WERI-Rb-1 (cell line): ENCODE measurements around the gene IL11.
A peak's percentile ranks its signal among the peaks of the same experiment; 100 is the strongest.
"Not testable (repeated sequence)": the region's sequence is repeated elsewhere in the genome, so short reads cannot be mapped to it uniquely, and the experiment has no call there.

Experiments
- DNase-seq: peaks from one replicate; pipeline ENCODE4 v3.0.0-alpha.2; 2020
- H3K27ac ChIP-seq: fragments of 250-450 bp; sonication (Bioruptor Pico); 2 replicates; pipeline ENCODE4 v1.5.1; 2020; ENCODE audit warnings: mild to moderate bottlenecking, moderate library complexity
- H3K27me3 ChIP-seq: fragments of 250-450 bp; sonication (Bioruptor Pico); 2 replicates; pipeline ENCODE4 v1.5.1; 2021; ENCODE audit warnings: mild to moderate bottlenecking, low read depth, moderate library complexity; ENCODE audit not compliant: insufficient read depth, severe bottlenecking
- H3K36me3 ChIP-seq: fragments of 250-450 bp; sonication (Bioruptor Pico); 2 replicates; pipeline ENCODE4 v1.5.1; 2020; ENCODE audit warnings: mild to moderate bottlenecking, moderate library complexity
- H3K4me3 ChIP-seq: 2 replicates; pipeline ENCODE4 v1.5.1; 2011; ENCODE audit warnings: low read depth, mild to moderate bottlenecking, control low read depth, low read length
- H3K9me3 ChIP-seq: fragments of 250-450 bp; sonication (Bioruptor Pico); 2 replicates; pipeline ENCODE4 v1.5.1; 2021; ENCODE audit warnings: mild to moderate bottlenecking, moderate library complexity; ENCODE audit not compliant: severe bottlenecking
- CTCF ChIP-seq: IDR thresholded peaks from 2 replicates; pipeline ENCODE4 v1.5.1; 2011; ENCODE audit warnings: low read depth, mild to moderate bottlenecking, control low read depth, inconsistent platforms, low read length

IL11 gene

GRCh38 chr19:55339889-55340783 lies 30.1 kb downstream of the IL11 start:
- DNase-seq = peak; percentile 37
- no peaks in the 10 kb centered on the region for H3K9me3 ChIP-seq
- H3K4me3 ChIP-seq = peak overlapping the region; percentile 93
- H3K36me3 ChIP-seq = peaks cover 33% of the 10 kb centered on the region
- TF ChIP-seq CTCF = no peak
- peak overlapping the region; percentile 89 for H3K27ac ChIP-seq
- H3K27me3 ChIP-seq = no peaks in the 10 kb centered on the region

GRCh38 chr19:55339105-55339888 lies 31.0 kb downstream of the IL11 start, which contains the start of gene KMT5C:
TSS of gene KMT5C (plus strand) at chr19:55339876. CDS start at chr19:55341937, 2,061 bp downstream.
- Histone ChIP-seq H3K4me3 (peak within 1 kb of the TSS; percentile 93), H3K36me3 (peaks cover 25% of the 10 kb centered on the region), H3K9me3 (no peaks in the 10 kb centered on the region), H3K27me3 (no peaks in the 10 kb centered on the region), H3K27ac (peak within 1 kb of the TSS; percentile 95)
- no peak for TF ChIP-seq CTCF
- peak; percentile 100 for DNase-seq

GRCh38 chr19:55336101-55336500 lies 34.2 kb downstream of the IL11 start:
- Histone ChIP-seq H3K27ac (no peak overlapping the region), H3K36me3 (no peaks in the 10 kb centered on the region), H3K4me3 (no peak overlapping the region), H3K9me3 (no peaks in the 10 kb centered on the region), H3K27me3 (no peaks in the 10 kb centered on the region)
- no peak for TF ChIP-seq CTCF
- no peak for DNase-seq

- no peak for DNase-seq
- Histone ChIP-seq H3K9me3 (no peaks in the 10 kb centered on the region), H3K27ac (no peak overlapping the region), H3K36me3 (no peaks in the 10 kb centered on the region), H3K27me3 (no peaks in the 10 kb centered on the region), H3K4me3 (no peak overlapping the region)
- no peak for TF ChIP-seq CTCF
These were observed 36.4 kb downstream of the IL11 start for GRCh38 chr19:55333870-55334269.

- not testable (repeated sequence) for H3K36me3 ChIP-seq, H3K4me3 ChIP-seq, H3K27me3 ChIP-seq, DNase-seq, H3K9me3 ChIP-seq, H3K27ac ChIP-seq
These were observed 40.5 kb downstream of the IL11 start for GRCh38 chr19:55329791-55330190.

- not testable (repeated sequence) for H3K4me3 ChIP-seq, H3K36me3 ChIP-seq, H3K27me3 ChIP-seq, DNase-seq, H3K9me3 ChIP-seq, H3K27ac ChIP-seq
These were observed 41.4 kb downstream of the IL11 start for GRCh38 chr19:55328774-55329318.
